ENCODE data around the gene HCST.
A peak's percentile ranks its signal among the peaks of the same experiment; 100 is the strongest.
"Not testable (repeated sequence)": the region's sequence is repeated elsewhere in the genome, so short reads cannot be mapped to it uniquely, and the experiment has no call there.

HCST gene

GRCh38 chr19:35861640-35862160 is 40.6 kb upstream of the HCST start:
- TF ChIP-seq FOXP2 (optimal IDR thresholded peaks at IDR 0.05; ENCODE audit: control extremely low read depth, extremely low read length, insufficient read depth) (no peak), POLR2AphosphoS5 (IDR thresholded peaks at IDR 0.05; ENCODE audit: borderline replicate concordance, low read depth, low read length) (no peak), EZH2 (IDR thresholded peaks at IDR 0.05) (no peak)
- H3K36me3 ChIP-seq (ENCODE audit: insufficient read depth, low read length): no peaks in the 10 kb centered on the region
- DNase-seq (ENCODE audit: low read depth, low spot score): no peak
- no peak overlapping the region for H3K9ac ChIP-seq (ENCODE audit: insufficient read length)
- no peak overlapping the region for H3K27ac ChIP-seq
- H3K9me3 ChIP-seq (ENCODE audit: low read depth, low read length): no peaks in the 10 kb centered on the region
- H3K4me3 ChIP-seq: no peak overlapping the region

GRCh38 chr19:35862528-35862927 is 39.8 kb upstream of the HCST start:
- Histone ChIP-seq H3K27ac (no peak overlapping the region), H3K4me3 (no peak overlapping the region), H3K36me3 (ENCODE audit: insufficient read depth, low read length) (no peaks in the 10 kb centered on the region), H3K9ac (ENCODE audit: insufficient read length) (no peak overlapping the region), H3K9me3 (ENCODE audit: low read depth, low read length) (no peaks in the 10 kb centered on the region)
- TF ChIP-seq FOXP2 (optimal IDR thresholded peaks at IDR 0.05; ENCODE audit: control extremely low read depth, extremely low read length, insufficient read depth) (no peak), EZH2 (IDR thresholded peaks at IDR 0.05) (no peak), POLR2AphosphoS5 (IDR thresholded peaks at IDR 0.05; ENCODE audit: borderline replicate concordance, low read depth, low read length) (no peak)
- no peak for DNase-seq (ENCODE audit: low read depth, low spot score)

GRCh38 chr19:35863018-35863417 is 39.3 kb upstream of the HCST start:
- TF ChIP-seq EZH2 (IDR thresholded peaks at IDR 0.05) (no peak), FOXP2 (optimal IDR thresholded peaks at IDR 0.05; ENCODE audit: control extremely low read depth, extremely low read length, insufficient read depth) (no peak), POLR2AphosphoS5 (IDR thresholded peaks at IDR 0.05; ENCODE audit: borderline replicate concordance, low read depth, low read length) (no peak)
- Histone ChIP-seq H3K27ac (no peak overlapping the region), H3K9me3 (ENCODE audit: low read depth, low read length) (no peaks in the 10 kb centered on the region), H3K36me3 (ENCODE audit: insufficient read depth, low read length) (no peaks in the 10 kb centered on the region), H3K9ac (ENCODE audit: insufficient read length) (no peak overlapping the region), H3K4me3 (no peak overlapping the region)
- DNase-seq (ENCODE audit: low read depth, low spot score): no peak

- no peaks in the 10 kb centered on the region for H3K9me3 ChIP-seq (ENCODE audit: low read depth, low read length)
- H3K9ac ChIP-seq (ENCODE audit: insufficient read length): no peak within 1 kb of the TSS
- peak within 1 kb of the TSS; percentile 52; the same call in 1 of the 2 replicates for H3K27ac ChIP-seq
- H3K36me3 ChIP-seq (ENCODE audit: insufficient read depth, low read length): no peaks in the 10 kb centered on the region
- no peak for TF ChIP-seq FOXP2 (optimal IDR thresholded peaks at IDR 0.05; ENCODE audit: control extremely low read depth, extremely low read length, insufficient read depth)
- TF ChIP-seq POLR2AphosphoS5 (IDR thresholded peaks at IDR 0.05; ENCODE audit: borderline replicate concordance, low read depth, low read length): no peak
- no peak for TF ChIP-seq EZH2 (IDR thresholded peaks at IDR 0.05)
- peak within 1 kb of the TSS; percentile 82 for H3K4me3 ChIP-seq
- no peak for DNase-seq (ENCODE audit: low read depth, low spot score)
Measured at GRCh38 chr19:35868172-35868822, 34.0 kb upstream of the HCST start, which contains the start of gene APLP1. Gene APLP1, plus strand, starts transcription at chr19:35868574. Its CDS starts 63 bp downstream, at chr19:35868637.

- H3K36me3 ChIP-seq (ENCODE audit: insufficient read depth, low read length): no peaks in the 10 kb centered on the region
- H3K9ac ChIP-seq (ENCODE audit: insufficient read length): no peak overlapping the region
- no peak for DNase-seq (ENCODE audit: low read depth, low spot score)
- no peak overlapping the region for H3K27ac ChIP-seq
- peak overlapping the region; percentile 82 for H3K4me3 ChIP-seq
- TF ChIP-seq EZH2 (IDR thresholded peaks at IDR 0.05) (no peak), FOXP2 (optimal IDR thresholded peaks at IDR 0.05; ENCODE audit: control extremely low read depth, extremely low read length, insufficient read depth) (no peak)
- no peaks in the 10 kb centered on the region for H3K9me3 ChIP-seq (ENCODE audit: low read depth, low read length)
Measured at GRCh38 chr19:35868823-35869326, 33.5 kb upstream of the HCST start.

- Histone ChIP-seq H3K9me3 (ENCODE audit: low read depth, low read length) (no peaks in the 10 kb centered on the region), H3K27ac (peak overlapping the region; percentile 52; the same call in 1 of the 2 replicates), H3K4me3 (peak overlapping the region; percentile 82), H3K36me3 (ENCODE audit: insufficient read depth, low read length) (no peaks in the 10 kb centered on the region), H3K9ac (ENCODE audit: insufficient read length) (no peak overlapping the region)
- TF ChIP-seq POLR2AphosphoS5 (IDR thresholded peaks at IDR 0.05; ENCODE audit: borderline replicate concordance, low read depth, low read length) (peak; percentile 56; the same call in 1 of the 2 replicates), FOXP2 (optimal IDR thresholded peaks at IDR 0.05; ENCODE audit: control extremely low read depth, extremely low read length, insufficient read depth) (no peak), EZH2 (IDR thresholded peaks at IDR 0.05) (no peak)
- peak; percentile 85 for DNase-seq (ENCODE audit: low read depth, low spot score)
Measured at GRCh38 chr19:35869327-35870123, 32.8 kb upstream of the HCST start.

- H3K4me3 ChIP-seq: peak overlapping the region; percentile 82
- H3K27ac ChIP-seq; H3K9ac ChIP-seq (ENCODE audit: insufficient read length); DNase-seq (ENCODE audit: low read depth, low spot score); H3K36me3 ChIP-seq (ENCODE audit: insufficient read depth, low read length); H3K9me3 ChIP-seq (ENCODE audit: low read depth, low read length): not testable (repeated sequence)
Measured at GRCh38 chr19:35870124-35870736, 32.1 kb upstream of the HCST start.

- DNase-seq (ENCODE audit: low read depth, low spot score): no peak
- TF ChIP-seq FOXP2 (optimal IDR thresholded peaks at IDR 0.05; ENCODE audit: control extremely low read depth, extremely low read length, insufficient read depth) (no peak), EZH2 (IDR thresholded peaks at IDR 0.05) (no peak), POLR2AphosphoS5 (IDR thresholded peaks at IDR 0.05; ENCODE audit: borderline replicate concordance, low read depth, low read length) (no peak)
- Histone ChIP-seq H3K9ac (ENCODE audit: insufficient read length) (no peak overlapping the region), H3K4me3 (no peak overlapping the region), H3K27ac (no peak overlapping the region), H3K9me3 (ENCODE audit: low read depth, low read length) (no peaks in the 10 kb centered on the region), H3K36me3 (ENCODE audit: insufficient read depth, low read length) (no peaks in the 10 kb centered on the region)
Measured at GRCh38 chr19:35870798-35871197, 31.5 kb upstream of the HCST start.
